Cerebellar cortex (tissue), 1 donor: ENCODE results near the gene USP12.
"Not testable (repeated sequence)": the region's sequence is repeated elsewhere in the genome, so short reads cannot be mapped to it uniquely, and the experiment has no call there.

Experiments used
- DNase-seq: peaks from one replicate; pipeline ENCODE4 v3.0.0-alpha.2; 2015; ENCODE audit warnings: low spot score

USP12 gene

GRCh38 chr13:27171244-27171826, at the start of gene USP12:
Gene USP12 (minus strand): TSS chr13:27171811. CDS start chr13:27171639, 172 bp downstream.
- no peak for DNase-seq

- no peak for DNase-seq
These were observed 48.0 kb upstream of the USP12 start for GRCh38 chr13:27219611-27220010.

GRCh38 chr13:27218861-27219260, 47.2 kb upstream of the USP12 start:
- DNase-seq = not testable (repeated sequence)

- not testable (repeated sequence) for DNase-seq
These were observed 46.2 kb upstream of the USP12 start for GRCh38 chr13:27217791-27218190.

GRCh38 chr13:27213386-27213785, 41.8 kb upstream of the USP12 start:
- not testable (repeated sequence) for DNase-seq

- no peak for DNase-seq
These were observed 40.3 kb upstream of the USP12 start for GRCh38 chr13:27211771-27212364.

GRCh38 chr13:27211271-27211670, 39.7 kb upstream of the USP12 start:
- no peak for DNase-seq

- DNase-seq = no peak
These were observed 36.9 kb upstream of the USP12 start for GRCh38 chr13:27208514-27208913.

GRCh38 chr13:27203854-27204253, 32.2 kb upstream of the USP12 start:
- peak; percentile 10 for DNase-seq

GRCh38 chr13:27203186-27203585, 31.6 kb upstream of the USP12 start:
- no peak for DNase-seq

- no peak for DNase-seq
These were observed 30.1 kb upstream of the USP12 start for GRCh38 chr13:27201661-27202060.

GRCh38 chr13:27200413-27201070, 28.9 kb upstream of the USP12 start:
- no peak for DNase-seq

- no peak for DNase-seq
These were observed 28.1 kb upstream of the USP12 start for GRCh38 chr13:27199696-27200095.

GRCh38 chr13:27199211-27199610, 27.6 kb upstream of the USP12 start:
- no peak for DNase-seq

GRCh38 chr13:27194895-27195764, 23.5 kb upstream of the USP12 start:
- DNase-seq = no peak

GRCh38 chr13:27194209-27194608, 22.6 kb upstream of the USP12 start:
- no peak for DNase-seq

GRCh38 chr13:27193496-27193895, 21.9 kb upstream of the USP12 start:
- no peak for DNase-seq

GRCh38 chr13:27192973-27193372, 21.4 kb upstream of the USP12 start:
- DNase-seq = no peak

- not testable (repeated sequence) for DNase-seq
These were observed 20.8 kb upstream of the USP12 start for GRCh38 chr13:27192367-27192766.

- DNase-seq = no peak
These were observed 17.6 kb upstream of the USP12 start for GRCh38 chr13:27189192-27189591.

GRCh38 chr13:27188239-27188638, 16.6 kb upstream of the USP12 start:
- no peak for DNase-seq

GRCh38 chr13:27186295-27186694, 14.7 kb upstream of the USP12 start:
- DNase-seq = no peak
